GM18870 (cell line): ENCODE measurements around the gene SDHAF3.
A peak's percentile ranks its signal among the peaks of the same experiment; 100 is the strongest.

Experiments used
- ATAC-seq: cut with Tn5 transposase; IDR thresholded peaks from one replicate; pipeline ENCODE4 v1.9.1; 2021; ENCODE audit warnings: moderate library complexity; ENCODE audit not compliant: unreplicated experiment

Gene SDHAF3

DNA sequence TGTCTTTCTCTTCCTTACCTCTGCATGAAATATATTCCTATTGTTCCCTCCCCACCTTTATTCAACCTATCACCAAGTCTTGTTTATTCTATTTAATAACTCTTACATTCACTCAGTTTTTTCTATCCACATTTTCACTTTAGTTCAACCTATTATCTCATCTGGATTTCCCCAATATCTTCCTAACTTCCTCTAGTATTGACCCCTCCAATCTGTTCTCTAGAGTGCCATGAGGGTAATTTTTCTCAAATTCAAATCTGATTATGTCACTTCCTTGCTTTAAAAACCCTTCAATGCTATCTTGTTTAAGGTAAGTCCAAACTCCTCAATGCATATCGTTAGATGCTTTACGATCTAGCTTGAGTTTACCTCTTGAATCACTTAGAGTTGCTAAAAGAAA is 86.5 kb downstream of the SDHAF3 start:
- ATAC-seq: no peak

GRCh38 chr7:97204821-97205220 is 87.3 kb downstream of the SDHAF3 start:
- ATAC-seq: no peak

DNA sequence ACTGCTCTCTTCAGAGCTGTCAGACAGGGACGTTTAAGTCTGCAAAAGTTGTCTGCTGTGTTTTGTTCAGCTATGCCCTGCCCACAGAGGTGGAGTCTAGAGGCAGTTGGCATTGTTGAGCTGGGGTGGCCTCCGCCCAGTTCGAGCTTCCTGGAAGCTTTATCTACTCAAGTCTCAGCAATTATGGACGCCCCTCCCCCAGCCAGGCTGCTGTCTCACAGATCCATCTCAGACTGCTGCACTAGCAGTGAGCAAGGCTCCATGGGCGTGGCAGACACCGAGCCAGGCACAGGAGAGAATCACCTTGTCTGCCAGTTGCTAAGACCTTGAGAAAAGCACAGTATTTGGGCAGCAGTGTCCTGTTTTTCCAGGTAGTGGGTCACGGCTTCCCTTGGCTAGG is 98.1 kb downstream of the SDHAF3 start:
- no peak for ATAC-seq

DNA sequence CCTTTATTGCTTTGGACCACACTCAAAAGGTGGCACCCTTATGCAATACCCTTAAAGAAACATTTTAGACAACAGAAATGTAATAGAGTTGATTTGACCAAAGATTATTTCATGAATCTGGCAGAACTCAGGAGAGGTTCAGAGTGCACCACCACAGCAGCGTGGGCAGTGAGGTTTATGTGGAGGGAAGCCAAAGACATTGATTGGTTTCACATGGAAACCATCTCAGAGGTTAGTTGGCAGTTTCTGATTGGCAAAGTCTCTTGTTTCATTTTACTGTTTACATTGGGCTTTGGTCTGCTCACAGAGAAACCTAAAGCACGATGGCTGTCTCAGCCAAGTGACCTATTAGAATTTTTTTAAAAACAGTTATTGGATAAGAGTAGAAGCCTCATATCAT is 101.3 kb downstream of the SDHAF3 start:
- ATAC-seq: no peak

GRCh38 chr7:97219237-97219636 is 101.7 kb downstream of the SDHAF3 start:
- ATAC-seq: no peak

GRCh38 chr7:97224316-97224715 is 106.8 kb downstream of the SDHAF3 start:
- ATAC-seq: no peak

- peak; percentile 96 for ATAC-seq
These were observed 109.0 kb downstream of the SDHAF3 start for GRCh38 chr7:97226541-97226940.
